T47D (cell line): Measurements from ENCODE around the gene WDR26.
"Not testable (repeated sequence)": the region's sequence is repeated elsewhere in the genome, so short reads cannot be mapped to it uniquely, and the experiment has no call there.

ENCODE experiments used
- DNase-seq, 2 experiments: peaks; one replicate each; pipeline versions ENCODE4 v3.0.0 to v3.0.0-alpha.2; 2011 to 2012; ENCODE audit warnings: low read depth in 1 of 2, low spot score in 1 of 2
- JUND ChIP-seq: IDR thresholded peaks from 2 replicates; pipeline ENCODE4 v1.6.1; 2012; ENCODE audit warnings: low read depth
- in situ Hi-C: cut with HindIII; loops from 2 replicates; pipeline ENCODE4 v1.10.0; 2016; ENCODE audit warnings: low sequenced_read_pairs, low pct_unique_long_range_greater_than_20kb

The WDR26 gene

GRCh38 chr1:224434691-224435317 lies at the start of gene WDR26:
TSS of gene WDR26 (minus strand) at chr1:224434797.
- DNase-seq: peak; percentile 94 to 98
- in situ Hi-C loops: no loop called here
- no peak for TF ChIP-seq JUND

DNA sequence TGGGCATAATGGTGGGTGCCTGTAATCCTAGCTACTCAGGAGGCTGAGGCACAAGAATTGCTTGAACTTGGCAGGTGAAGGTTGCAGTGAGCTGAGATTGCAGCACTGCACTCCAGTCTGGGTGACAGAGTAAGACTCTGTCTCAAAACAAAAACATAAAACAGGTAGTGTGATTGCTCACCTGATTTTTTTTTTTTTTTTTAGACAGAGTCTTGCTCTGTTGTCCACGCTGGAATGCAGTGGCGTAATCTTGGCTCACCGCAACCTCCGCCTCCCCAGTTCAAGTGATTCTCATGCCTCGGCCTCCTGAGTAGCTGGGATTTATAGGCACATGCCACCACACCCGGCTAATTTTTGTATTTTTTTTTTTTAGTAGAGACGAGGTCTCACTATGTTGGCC lies 48.6 kb upstream of the WDR26 start:
- in situ Hi-C loops, DNase-seq: not testable (repeated sequence)

DNA sequence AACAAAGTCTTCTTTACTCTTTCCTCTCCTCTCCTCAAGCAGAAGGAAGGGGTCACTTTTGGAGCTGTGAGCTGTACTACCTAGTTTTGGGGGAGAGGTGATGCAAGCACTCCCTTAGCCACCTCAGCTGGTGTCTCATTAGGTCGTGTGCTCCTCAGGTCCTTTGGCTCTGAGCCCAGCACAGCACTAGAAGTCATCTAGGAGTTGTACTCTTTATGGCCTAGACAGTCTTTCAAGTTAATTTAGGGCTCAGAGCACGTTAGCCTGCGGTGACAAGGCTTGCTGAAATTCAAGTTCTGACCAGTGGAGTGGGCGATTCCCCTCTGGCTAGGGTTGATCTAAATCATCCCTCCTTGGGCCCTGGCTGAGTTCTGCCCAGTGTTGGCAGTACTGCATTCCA lies 48.0 kb upstream of the WDR26 start:
- TF ChIP-seq JUND: no peak
- DNase-seq: peak in 1 of 2 experiments; percentile 63
- in situ Hi-C loops: no loop called here

DNA sequence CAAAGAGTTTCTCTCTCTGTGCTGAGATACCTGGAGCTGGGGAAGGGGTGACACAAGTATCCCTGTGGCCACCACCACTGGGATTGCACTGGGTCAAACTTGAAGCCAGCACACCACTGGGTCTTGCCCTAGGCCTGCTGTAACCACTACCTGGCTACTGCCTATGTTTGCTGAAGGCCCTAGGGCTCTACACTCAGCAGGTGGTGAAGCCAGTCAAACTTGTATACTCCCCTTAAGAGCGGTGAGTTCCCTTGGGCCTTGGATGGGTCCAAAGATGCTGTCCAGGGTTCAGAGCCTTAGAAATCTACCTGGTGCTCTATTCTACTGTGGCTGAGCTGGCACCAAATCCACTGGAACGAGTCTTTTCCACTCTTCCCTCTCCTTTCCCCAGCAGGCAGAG lies 47.0 kb upstream of the WDR26 start:
- TF ChIP-seq JUND: no peak
- in situ Hi-C loops: no loop called here

DNA sequence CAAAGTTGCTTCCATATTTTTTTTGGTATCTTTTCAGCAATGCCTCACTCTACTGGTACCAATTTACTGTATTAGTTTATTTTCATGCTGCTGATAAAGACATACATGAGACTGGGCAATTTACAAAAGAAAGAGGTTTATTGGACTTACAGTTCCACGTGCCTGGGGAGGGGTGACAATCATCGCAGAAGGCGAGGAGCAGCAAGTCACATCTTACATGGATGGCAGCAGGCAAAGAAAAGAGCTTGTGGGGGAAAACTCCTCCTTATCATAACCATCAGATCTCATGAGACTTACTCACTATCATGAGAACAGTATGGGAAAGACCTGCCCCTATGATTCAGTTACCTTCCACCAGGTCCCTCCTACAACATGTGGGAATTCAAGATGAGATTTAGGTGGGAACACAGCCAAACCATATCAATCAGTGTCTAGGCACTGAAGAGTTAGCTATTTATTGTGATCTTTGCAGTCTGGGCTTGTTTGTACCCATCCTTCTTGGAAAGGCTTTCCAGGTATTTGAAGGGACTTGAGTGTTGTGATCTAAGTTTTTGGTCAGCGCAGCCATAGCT lies 46.4 kb upstream of the WDR26 start:
- DNase-seq, in situ Hi-C loops: not testable (repeated sequence)

More for the DNA sequence above, 47.0 kb upstream of the WDR26 start:
- peak in 1 of 2 experiments; percentile 94 for DNase-seq

DNA sequence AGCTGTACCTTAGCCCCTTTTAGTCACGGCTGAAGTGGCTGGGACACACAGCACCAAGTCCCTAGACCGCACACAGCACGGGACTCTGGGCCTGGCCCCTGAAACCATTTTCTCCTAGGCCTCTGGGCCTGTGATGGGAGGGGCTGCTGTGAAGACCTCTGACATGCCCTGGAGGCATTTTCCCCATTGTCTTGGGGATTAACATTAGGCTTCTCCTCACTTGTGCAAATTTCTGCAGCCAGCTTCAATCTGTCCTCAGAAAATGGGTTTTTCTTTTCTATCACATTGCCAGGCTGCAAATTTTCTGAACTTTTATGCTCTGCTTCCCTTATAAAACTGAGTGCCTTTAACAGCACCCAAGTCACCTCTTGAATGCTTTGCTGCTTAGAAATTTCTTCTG lies 45.6 kb upstream of the WDR26 start:
- in situ Hi-C loops, DNase-seq: not testable (repeated sequence)

- no peak for DNase-seq
- TF ChIP-seq JUND: no peak
- in situ Hi-C loops: no loop called here
These were observed 38.2 kb upstream of the WDR26 start for GRCh38 chr1:224472806-224473205.

- in situ Hi-C loops: no loop called here
- no peak for TF ChIP-seq JUND
- no peak for DNase-seq
These were observed 31.6 kb upstream of the WDR26 start for GRCh38 chr1:224466154-224466553.

DNA sequence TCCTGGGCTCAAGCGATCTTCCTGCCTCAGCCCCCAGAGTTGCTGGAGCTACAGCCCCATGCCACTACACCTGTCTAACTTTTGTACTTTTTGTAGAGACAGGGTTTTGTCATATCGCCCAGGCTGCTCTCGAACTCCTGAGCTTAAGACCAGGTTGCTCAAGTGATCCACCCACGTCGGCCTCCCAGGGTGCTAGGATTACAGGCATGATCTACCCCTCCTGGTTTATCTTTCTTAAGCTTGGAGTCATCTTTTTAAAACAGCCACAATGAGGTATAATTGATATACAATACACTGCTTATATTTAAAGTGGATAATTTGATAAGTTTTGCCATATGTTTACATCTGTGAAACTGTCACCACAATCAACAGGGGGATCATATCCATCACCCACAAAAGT lies 25.4 kb upstream of the WDR26 start:
- in situ Hi-C loops: no loop called here
- no peak for TF ChIP-seq JUND
- no peak for DNase-seq

GRCh38 chr1:224458996-224459395 lies 24.4 kb upstream of the WDR26 start:
- TF ChIP-seq JUND: no peak
- no peak for DNase-seq
- in situ Hi-C loops: no loop called here

- TF ChIP-seq JUND: no peak
- in situ Hi-C loops: no loop called here
- no peak for DNase-seq
These were observed 23.7 kb upstream of the WDR26 start for GRCh38 chr1:224458296-224458695.

- no peak for DNase-seq
- in situ Hi-C loops: no loop called here
- no peak for TF ChIP-seq JUND
These were observed 23.2 kb upstream of the WDR26 start for GRCh38 chr1:224457782-224458144.

- TF ChIP-seq JUND: no peak
- in situ Hi-C loops: no loop called here
- no peak for DNase-seq
These were observed 22.0 kb upstream of the WDR26 start for GRCh38 chr1:224456637-224456953.

GRCh38 chr1:224454402-224455055 lies 19.9 kb upstream of the WDR26 start:
- in situ Hi-C loops: no loop called here
- TF ChIP-seq JUND: no peak; the same call in 1 of the 2 replicates
- DNase-seq: peak; percentile 62 to 99
